Glutamatergic neuron (in vitro differentiated cells): ENCODE results near the gene DPM2. TPM values are rescaled to one million over a fixed set of nuclear protein-coding genes. Genes with fewer than 3 reads are reported as not detected.

Experiments used
- DNase-seq: peaks from one replicate; pipeline ENCODE4 v3.0.0; 2022
- H3K27ac Mint-ChIP-seq: one replicate; pipeline ENCODE4 v1.8.0; 2020; ENCODE audit warnings: mild to moderate bottlenecking, mixed read lengths, inconsistent platforms; ENCODE audit not compliant: unreplicated experiment
- H3K27me3 Mint-ChIP-seq: one replicate; pipeline ENCODE4 v1.8.0; 2020; ENCODE audit warnings: mild to moderate bottlenecking, moderate library complexity, mixed read lengths, inconsistent platforms; ENCODE audit not compliant: unreplicated experiment
- H3K36me3 Mint-ChIP-seq: one replicate; pipeline ENCODE4 v1.8.0; 2020; ENCODE audit warnings: mild to moderate bottlenecking, mixed read lengths, inconsistent platforms; ENCODE audit not compliant: unreplicated experiment
- H3K4me1 Mint-ChIP-seq: one replicate; pipeline ENCODE4 v1.8.0; 2020; ENCODE audit warnings: mild to moderate bottlenecking, low read depth, mixed read lengths, inconsistent platforms; ENCODE audit not compliant: unreplicated experiment
- H3K4me3 Mint-ChIP-seq: one replicate; pipeline ENCODE4 v1.8.0; 2020; ENCODE audit warnings: mild to moderate bottlenecking, mixed read lengths, inconsistent platforms; ENCODE audit not compliant: unreplicated experiment
- H3K9me3 Mint-ChIP-seq: one replicate; pipeline ENCODE4 v1.8.0; 2020; ENCODE audit warnings: mild to moderate bottlenecking, moderate library complexity, mixed read lengths, inconsistent platforms; ENCODE audit not compliant: unreplicated experiment
- total RNA-seq: library from RNA; stranded (reverse); fragmentation: NEBNext Ultra II Directional; extraction: Animal tissue kit (Norgen Biotek cat#: 25700); gene quantifications from one replicate; pipeline ENCODE4 v1.2.1, GENCODE V29; 2021; ENCODE audit not compliant: unreplicated experiment
- TF ChIP-seq, protein P1 (sequence below): fragments of 200-600 bp; sonication (generic); IDR thresholded peaks from one replicate; pipeline ENCODE4 v1.5.0; 2021; ENCODE audit not compliant: partially characterized antibody, unreplicated experiment

Gene DPM2
- total RNA-seq, 1 donor from 2014 or later: 35.3 TPM

DNA sequence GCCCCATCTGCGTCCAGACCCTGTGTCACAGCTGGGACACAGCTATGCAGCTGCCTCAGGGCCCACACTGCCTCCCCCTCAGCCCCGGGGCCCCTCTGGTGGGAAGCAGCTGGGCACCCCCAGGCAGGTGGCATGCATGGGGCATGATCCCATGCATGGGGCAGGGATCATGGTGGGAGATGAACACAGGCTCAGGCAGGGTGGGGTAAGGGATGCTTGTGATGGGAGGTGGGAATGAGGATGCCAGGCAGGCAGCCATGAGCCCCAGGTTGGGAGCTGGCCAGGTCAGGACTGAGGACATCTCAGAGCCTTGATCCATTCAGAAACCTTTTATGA is 23.5 kb upstream of the DPM2 start:
- no peak overlapping the region for H3K27ac Mint-ChIP-seq

GRCh38 chr9:127960410-127961154 is 22.9 kb upstream of the DPM2 start:
- DNase-seq: no peak

More for the DNA sequence above, 23.5 kb upstream of the DPM2 start:
- Mint-ChIP-seq H3K9me3 (peaks cover 7% of the 10 kb centered on the region), H3K36me3 (no peaks in the 10 kb centered on the region), H3K4me1 (peaks cover 18% of the 10 kb centered on the region), H3K27me3 (peaks cover 2% of the 10 kb centered on the region), H3K4me3 (no peak overlapping the region)
- no peak for DNase-seq
- TF ChIP-seq, protein P1, sequence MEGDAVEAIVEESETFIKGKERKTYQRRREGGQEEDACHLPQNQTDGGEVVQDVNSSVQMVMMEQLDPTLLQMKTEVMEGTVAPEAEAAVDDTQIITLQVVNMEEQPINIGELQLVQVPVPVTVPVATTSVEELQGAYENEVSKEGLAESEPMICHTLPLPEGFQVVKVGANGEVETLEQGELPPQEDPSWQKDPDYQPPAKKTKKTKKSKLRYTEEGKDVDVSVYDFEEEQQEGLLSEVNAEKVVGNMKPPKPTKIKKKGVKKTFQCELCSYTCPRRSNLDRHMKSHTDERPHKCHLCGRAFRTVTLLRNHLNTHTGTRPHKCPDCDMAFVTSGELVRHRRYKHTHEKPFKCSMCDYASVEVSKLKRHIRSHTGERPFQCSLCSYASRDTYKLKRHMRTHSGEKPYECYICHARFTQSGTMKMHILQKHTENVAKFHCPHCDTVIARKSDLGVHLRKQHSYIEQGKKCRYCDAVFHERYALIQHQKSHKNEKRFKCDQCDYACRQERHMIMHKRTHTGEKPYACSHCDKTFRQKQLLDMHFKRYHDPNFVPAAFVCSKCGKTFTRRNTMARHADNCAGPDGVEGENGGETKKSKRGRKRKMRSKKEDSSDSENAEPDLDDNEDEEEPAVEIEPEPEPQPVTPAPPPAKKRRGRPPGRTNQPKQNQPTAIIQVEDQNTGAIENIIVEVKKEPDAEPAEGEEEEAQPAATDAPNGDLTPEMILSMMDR: no peak

DNA sequence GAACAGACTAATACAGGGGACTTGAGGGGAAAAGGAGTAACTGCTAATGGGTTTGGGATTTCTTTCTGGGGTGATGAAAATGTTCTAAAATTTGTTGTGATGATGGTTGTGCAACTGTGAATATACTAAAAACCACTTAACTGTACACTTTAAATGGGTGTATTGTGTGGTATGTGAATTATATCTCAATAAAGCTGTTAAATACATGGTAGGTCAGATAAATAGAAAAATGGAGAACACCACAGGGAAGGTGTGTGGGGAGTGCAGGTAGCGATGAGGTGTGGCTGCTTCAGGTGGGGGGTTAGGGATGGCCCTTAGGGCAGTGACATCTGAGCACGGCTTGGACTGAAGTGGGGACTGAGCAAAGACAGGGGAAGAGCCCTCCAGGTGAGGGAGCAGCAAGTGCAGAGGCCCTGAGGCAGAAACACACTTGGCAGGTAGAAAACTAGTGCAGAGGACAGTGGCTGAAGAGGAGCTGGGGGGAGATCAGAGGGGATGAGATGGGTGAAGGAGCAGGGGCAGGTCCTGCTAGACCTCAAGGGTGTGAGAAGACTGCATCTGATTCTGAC is 22.3 kb upstream of the DPM2 start:
- Mint-ChIP-seq H3K27me3 (peaks cover 2% of the 10 kb centered on the region), H3K36me3 (no peaks in the 10 kb centered on the region), H3K4me3 (peak overlapping the region; percentile 27), H3K27ac (peak overlapping the region; percentile 74), H3K4me1 (peaks cover 15% of the 10 kb centered on the region), H3K9me3 (peaks cover 7% of the 10 kb centered on the region)
- DNase-seq: no peak
- TF ChIP-seq, protein P1: no peak

More at GRCh38 chr9:127960410-127961154, 22.9 kb upstream of the DPM2 start:
- H3K4me3 Mint-ChIP-seq: peak overlapping the region; percentile 27
- H3K36me3 Mint-ChIP-seq: no peaks in the 10 kb centered on the region
- TF ChIP-seq, protein P1: no peak
- peak overlapping the region; percentile 74 for H3K27ac Mint-ChIP-seq
- peaks cover 18% of the 10 kb centered on the region for H3K4me1 Mint-ChIP-seq
- H3K9me3 Mint-ChIP-seq: peaks cover 7% of the 10 kb centered on the region
- H3K27me3 Mint-ChIP-seq: peaks cover 2% of the 10 kb centered on the region

DNA sequence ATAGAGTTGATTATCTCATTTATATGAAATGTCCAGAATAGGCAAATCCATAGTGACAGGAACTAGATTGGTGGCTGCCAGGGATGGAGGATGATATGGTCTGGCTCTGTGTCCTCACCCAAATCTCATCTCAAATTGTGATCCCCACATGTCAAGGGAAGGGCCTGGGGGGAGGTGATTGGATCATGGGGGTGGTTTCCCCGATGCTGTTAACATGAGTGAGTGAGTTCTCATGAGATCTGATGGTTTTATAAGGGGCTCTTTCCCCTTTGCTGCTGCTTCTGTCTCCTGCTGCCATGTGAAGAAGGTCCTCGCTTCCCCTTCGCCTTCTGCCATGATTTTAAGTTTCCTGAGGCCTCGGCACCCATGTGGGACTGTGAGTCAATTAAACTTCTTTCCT is 21.7 kb upstream of the DPM2 start:
- H3K9me3 Mint-ChIP-seq: peaks cover 7% of the 10 kb centered on the region
- peaks cover 15% of the 10 kb centered on the region for H3K4me1 Mint-ChIP-seq
- H3K4me3 Mint-ChIP-seq: no peak overlapping the region
- no peaks in the 10 kb centered on the region for H3K36me3 Mint-ChIP-seq
- H3K27me3 Mint-ChIP-seq: peaks cover 2% of the 10 kb centered on the region
- TF ChIP-seq, protein P1: no peak
- H3K27ac Mint-ChIP-seq: no peak overlapping the region
- no peak for DNase-seq

DNA sequence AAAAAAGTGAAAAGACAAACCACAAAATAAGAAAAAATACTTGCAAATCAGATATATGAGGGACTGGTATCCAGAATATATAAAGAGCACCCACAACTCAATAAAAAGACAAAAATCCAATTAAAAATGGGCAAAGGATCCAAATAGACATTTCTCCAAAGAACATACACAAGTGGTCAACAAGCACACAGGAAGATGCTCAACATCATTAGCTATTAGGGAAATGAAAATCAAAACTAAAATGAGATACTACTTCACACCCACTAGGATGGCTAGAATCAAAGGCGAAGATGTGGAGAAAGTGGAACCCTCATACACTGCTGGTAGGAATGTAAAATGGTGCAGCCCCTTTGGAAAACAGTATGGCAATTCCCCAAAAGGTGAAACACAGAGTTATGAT is 21.1 kb upstream of the DPM2 start:
- DNase-seq: no peak
- no peak overlapping the region for H3K27ac Mint-ChIP-seq
- H3K4me3 Mint-ChIP-seq: no peak overlapping the region
- TF ChIP-seq, protein P1: no peak
- H3K27me3 Mint-ChIP-seq: peaks cover 2% of the 10 kb centered on the region
- no peaks in the 10 kb centered on the region for H3K36me3 Mint-ChIP-seq
- peaks cover 15% of the 10 kb centered on the region for H3K4me1 Mint-ChIP-seq
- peaks cover 7% of the 10 kb centered on the region for H3K9me3 Mint-ChIP-seq
